Measurements from ENCODE around the gene DNAJC13.

GRCh38 chr3:132553826-132554225 is 136.5 kb downstream of the DNAJC13 start:
- no peak for TF ChIP-seq CTCF (IDR thresholded peaks at IDR 0.05; ENCODE audit: borderline replicate concordance, extremely low read depth, low read length, poor library complexity, severe bottlenecking)
- no peak for TF ChIP-seq EZH2 (IDR thresholded peaks at IDR 0.05; ENCODE audit: borderline replicate concordance, low read depth, low read length, severe bottlenecking)
